ENCODE measurements around the gene ARHGAP6. TPM values are rescaled to one million over a fixed set of nuclear protein-coding genes. Genes with fewer than 3 reads are reported as not detected.
"Not testable (repeated sequence)": the region's sequence is repeated elsewhere in the genome, so short reads cannot be mapped to it uniquely, and the experiment has no call there.

ARHGAP6 gene
- total and polyA plus RNA-seq, 2 experiments from 2014 or later, result 0.26 to 0.59 TPM

DNA sequence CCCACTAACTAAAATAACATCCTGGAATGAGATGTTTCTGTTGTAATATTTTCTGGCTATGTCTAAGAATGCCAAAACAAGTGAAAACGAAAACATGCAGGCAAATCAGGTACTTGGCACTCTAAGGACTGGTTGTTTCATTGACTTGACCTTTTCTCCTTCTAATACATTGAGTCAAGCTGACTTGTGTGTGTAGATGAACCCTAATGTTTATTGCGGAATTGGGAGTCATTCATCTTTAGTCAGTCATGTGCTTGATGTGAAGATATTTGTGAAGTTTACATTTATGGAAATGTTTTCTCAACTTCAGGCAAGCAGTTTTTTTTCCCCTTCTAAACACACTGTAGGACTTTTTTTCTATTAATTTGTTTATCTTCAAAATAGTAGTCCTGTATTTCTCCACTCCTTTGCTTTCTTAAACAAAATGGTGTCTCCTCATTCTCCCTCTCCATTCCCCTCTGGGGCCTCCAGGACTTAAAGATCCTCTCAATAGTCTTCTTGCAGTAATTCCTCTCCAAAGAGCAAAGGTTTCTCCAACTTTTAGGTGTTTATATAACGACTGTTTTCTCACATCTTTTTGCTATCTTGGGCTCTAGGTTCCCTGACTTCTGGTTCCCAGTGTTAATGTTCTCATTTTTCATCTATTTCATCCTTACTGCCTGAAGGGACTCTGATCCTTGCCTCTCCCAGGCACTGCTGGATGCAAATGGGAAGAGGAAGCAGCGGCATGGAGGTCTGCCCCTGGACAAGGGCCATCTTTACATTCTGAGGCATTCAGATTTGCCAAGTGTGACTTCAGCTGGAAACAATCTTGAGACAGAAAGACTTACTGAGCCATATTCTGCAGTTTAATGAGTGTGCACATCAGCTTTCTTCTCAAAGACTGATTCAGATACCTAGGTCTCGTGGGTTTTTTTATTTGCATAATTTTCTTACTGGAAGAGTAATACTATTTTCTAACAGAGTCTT, 166.4 kb downstream of the ARHGAP6 start (continued):
- TF ChIP-seq, protein P1, sequence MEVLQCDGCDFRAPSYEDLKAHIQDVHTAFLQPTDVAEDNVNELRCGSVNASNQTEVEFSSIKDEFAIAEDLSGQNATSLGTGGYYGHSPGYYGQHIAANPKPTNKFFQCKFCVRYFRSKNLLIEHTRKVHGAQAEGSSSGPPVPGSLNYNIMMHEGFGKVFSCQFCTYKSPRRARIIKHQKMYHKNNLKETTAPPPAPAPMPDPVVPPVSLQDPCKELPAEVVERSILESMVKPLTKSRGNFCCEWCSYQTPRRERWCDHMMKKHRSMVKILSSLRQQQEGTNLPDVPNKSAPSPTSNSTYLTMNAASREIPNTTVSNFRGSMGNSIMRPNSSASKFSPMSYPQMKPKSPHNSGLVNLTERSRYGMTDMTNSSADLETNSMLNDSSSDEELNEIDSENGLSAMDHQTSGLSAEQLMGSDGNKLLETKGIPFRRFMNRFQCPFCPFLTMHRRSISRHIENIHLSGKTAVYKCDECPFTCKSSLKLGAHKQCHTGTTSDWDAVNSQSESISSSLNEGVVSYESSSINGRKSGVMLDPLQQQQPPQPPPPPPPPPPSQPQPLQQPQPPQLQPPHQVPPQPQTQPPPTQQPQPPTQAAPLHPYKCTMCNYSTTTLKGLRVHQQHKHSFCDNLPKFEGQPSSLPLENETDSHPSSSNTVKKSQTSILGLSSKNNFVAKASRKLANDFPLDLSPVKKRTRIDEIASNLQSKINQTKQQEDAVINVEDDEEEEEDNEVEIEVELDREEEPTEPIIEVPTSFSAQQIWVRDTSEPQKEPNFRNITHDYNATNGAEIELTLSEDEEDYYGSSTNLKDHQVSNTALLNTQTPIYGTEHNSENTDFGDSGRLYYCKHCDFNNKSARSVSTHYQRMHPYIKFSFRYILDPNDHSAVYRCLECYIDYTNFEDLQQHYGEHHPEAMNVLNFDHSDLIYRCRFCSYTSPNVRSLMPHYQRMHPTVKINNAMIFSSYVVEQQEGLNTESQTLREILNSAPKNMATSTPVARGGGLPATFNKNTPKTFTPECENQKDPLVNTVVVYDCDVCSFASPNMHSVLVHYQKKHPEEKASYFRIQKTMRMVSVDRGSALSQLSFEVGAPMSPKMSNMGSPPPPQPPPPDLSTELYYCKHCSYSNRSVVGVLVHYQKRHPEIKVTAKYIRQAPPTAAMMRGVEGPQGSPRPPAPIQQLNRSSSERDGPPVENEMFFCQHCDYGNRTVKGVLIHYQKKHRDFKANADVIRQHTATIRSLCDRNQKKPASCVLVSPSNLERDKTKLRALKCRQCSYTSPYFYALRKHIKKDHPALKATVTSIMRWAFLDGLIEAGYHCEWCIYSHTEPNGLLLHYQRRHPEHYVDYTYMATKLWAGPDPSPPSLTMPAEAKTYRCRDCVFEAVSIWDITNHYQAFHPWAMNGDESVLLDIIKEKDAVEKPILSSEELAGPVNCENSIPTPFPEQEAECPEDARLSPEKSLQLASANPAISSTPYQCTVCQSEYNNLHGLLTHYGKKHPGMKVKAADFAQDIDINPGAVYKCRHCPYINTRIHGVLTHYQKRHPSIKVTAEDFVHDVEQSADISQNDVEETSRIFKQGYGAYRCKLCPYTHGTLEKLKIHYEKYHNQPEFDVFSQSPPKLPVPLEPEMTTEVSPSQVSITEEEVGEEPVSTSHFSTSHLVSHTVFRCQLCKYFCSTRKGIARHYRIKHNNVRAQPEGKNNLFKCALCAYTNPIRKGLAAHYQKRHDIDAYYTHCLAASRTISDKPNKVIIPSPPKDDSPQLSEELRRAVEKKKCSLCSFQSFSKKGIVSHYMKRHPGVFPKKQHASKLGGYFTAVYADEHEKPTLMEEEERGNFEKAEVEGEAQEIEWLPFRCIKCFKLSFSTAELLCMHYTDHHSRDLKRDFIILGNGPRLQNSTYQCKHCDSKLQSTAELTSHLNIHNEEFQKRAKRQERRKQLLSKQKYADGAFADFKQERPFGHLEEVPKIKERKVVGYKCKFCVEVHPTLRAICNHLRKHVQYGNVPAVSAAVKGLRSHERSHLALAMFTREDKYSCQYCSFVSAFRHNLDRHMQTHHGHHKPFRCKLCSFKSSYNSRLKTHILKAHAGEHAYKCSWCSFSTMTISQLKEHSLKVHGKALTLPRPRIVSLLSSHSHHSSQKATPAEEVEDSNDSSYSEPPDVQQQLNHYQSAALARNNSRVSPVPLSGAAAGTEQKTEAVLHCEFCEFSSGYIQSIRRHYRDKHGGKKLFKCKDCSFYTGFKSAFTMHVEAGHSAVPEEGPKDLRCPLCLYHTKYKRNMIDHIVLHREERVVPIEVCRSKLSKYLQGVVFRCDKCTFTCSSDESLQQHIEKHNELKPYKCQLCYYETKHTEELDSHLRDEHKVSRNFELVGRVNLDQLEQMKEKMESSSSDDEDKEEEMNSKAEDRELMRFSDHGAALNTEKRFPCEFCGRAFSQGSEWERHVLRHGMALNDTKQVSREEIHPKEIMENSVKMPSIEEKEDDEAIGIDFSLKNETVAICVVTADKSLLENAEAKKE (CRISPR knock-in tag; IDR thresholded peaks at IDR 0.05), result no peak
- TF ChIP-seq, protein P2, sequence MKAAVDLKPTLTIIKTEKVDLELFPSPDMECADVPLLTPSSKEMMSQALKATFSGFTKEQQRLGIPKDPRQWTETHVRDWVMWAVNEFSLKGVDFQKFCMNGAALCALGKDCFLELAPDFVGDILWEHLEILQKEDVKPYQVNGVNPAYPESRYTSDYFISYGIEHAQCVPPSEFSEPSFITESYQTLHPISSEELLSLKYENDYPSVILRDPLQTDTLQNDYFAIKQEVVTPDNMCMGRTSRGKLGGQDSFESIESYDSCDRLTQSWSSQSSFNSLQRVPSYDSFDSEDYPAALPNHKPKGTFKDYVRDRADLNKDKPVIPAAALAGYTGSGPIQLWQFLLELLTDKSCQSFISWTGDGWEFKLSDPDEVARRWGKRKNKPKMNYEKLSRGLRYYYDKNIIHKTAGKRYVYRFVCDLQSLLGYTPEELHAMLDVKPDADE (IDR thresholded peaks at IDR 0.05), result no peak
- TF ChIP-seq EZH2 (IDR thresholded peaks at IDR 0.05; ENCODE audit: low read depth, unreplicated experiment) (no peak), CREB1 (CRISPR knock-in tag; IDR thresholded peaks at IDR 0.05; ENCODE audit: low read depth) (no peak), ZNF114 (CRISPR knock-in tag; IDR thresholded peaks at IDR 0.05) (no peak), JUNB (IDR thresholded peaks at IDR 0.05; ENCODE audit: unreplicated experiment) (no peak), POLR2AphosphoS5 (IDR thresholded peaks at IDR 0.05; ENCODE audit: low read depth) (no peak), STAT1 (IDR thresholded peaks at IDR 0.05; ENCODE audit: unreplicated experiment) (no peak)
- TF ChIP-seq, protein P3, sequence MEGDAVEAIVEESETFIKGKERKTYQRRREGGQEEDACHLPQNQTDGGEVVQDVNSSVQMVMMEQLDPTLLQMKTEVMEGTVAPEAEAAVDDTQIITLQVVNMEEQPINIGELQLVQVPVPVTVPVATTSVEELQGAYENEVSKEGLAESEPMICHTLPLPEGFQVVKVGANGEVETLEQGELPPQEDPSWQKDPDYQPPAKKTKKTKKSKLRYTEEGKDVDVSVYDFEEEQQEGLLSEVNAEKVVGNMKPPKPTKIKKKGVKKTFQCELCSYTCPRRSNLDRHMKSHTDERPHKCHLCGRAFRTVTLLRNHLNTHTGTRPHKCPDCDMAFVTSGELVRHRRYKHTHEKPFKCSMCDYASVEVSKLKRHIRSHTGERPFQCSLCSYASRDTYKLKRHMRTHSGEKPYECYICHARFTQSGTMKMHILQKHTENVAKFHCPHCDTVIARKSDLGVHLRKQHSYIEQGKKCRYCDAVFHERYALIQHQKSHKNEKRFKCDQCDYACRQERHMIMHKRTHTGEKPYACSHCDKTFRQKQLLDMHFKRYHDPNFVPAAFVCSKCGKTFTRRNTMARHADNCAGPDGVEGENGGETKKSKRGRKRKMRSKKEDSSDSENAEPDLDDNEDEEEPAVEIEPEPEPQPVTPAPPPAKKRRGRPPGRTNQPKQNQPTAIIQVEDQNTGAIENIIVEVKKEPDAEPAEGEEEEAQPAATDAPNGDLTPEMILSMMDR (conservative IDR thresholded peaks at IDR 0.05; ENCODE audit: low read depth in 2 of 2), result no peak

DNA sequence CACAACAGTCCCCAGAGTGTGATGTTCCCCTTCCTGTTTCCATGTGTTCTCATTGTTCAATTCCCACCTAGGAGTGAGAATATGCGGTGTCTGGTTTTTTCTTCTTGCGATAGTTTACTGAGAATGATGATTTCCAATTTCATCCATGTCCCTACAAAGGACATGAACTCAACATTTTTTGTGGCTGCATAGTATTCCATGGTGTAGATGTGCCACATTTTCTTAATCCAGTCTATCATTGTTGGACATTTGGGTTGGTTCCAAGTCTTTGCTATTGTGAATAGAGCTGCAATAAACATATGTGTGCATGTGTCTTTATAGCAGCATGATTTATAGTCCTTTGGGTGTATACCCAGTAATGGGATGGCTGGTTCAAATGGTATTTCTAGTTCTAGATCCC, 174.3 kb downstream of the ARHGAP6 start:
- not testable (repeated sequence) for H3K4me3 ChIP-seq; H3K36me3 Mint-ChIP-seq (ENCODE audit: low read depth); H3K9me2 ChIP-seq (ENCODE audit: insufficient read depth); H3K4me2 ChIP-seq; H3K27me3 Mint-ChIP-seq (ENCODE audit: insufficient read depth, low read depth, poor library complexity); H3K27ac Mint-ChIP-seq; H3K79me2 ChIP-seq (replicated peaks; ENCODE audit: insufficient read depth); H3F3A ChIP-seq (replicated peaks; ENCODE audit: low read depth); H3K27ac ChIP-seq (ENCODE audit: low read depth); DNase-seq (ENCODE audit: low spot score); H2AFZ ChIP-seq; H3K27me3 ChIP-seq (ENCODE audit: insufficient read depth); H3K4me1 Mint-ChIP-seq; H3K9me3 Mint-ChIP-seq; H3K4me3 Mint-ChIP-seq; H3K36me3 ChIP-seq (ENCODE audit: insufficient read depth); H3K4me1 ChIP-seq (ENCODE audit: insufficient read depth); ATAC-seq; H4K20me1 ChIP-seq (replicated peaks; ENCODE audit: insufficient read depth)
